HepG2 (cell line): ENCODE data around the gene TCFL5. TPM values are rescaled to one million over a fixed set of nuclear protein-coding genes. Genes with fewer than 3 reads are reported as not detected.

Source experiments
- MAZ ChIP-seq, 2 experiments: sonication (generic) in 1 of 2; formaldehyde crosslinking in 1 of 2; IDR thresholded peaks; 2 replicates each; pipeline versions ENCODE4 v1.5.0 to v1.6.1; 2012 to 2020; ENCODE audit warnings: low read depth in 2 of 2, mild to moderate bottlenecking in 2 of 2, borderline replicate concordance in 1 of 2, improper control_type of control experiment in 1 of 2, low read length in 1 of 2, missing genetic modification reagents in 1 of 2, moderate library complexity in 1 of 2
- NCOA1 ChIP-seq: sonication (generic); formaldehyde crosslinking; IDR thresholded peaks from 2 replicates; pipeline ENCODE4 v1.9.0; 2021; ENCODE audit warnings: missing genetic modification reagents
- TAF15 ChIP-seq: fragments of 200-400 bp; formaldehyde crosslinking; IDR thresholded peaks from one replicate; pipeline ENCODE4 v1.6.1; 2018; ENCODE audit warnings: mild to moderate bottlenecking, low read depth, low read length; ENCODE audit not compliant: poor library complexity, severe bottlenecking
- TERF1 ChIP-seq: sonication (generic); formaldehyde crosslinking; IDR thresholded peaks from 2 replicates; pipeline ENCODE4 v1.8.0; 2022; ENCODE audit warnings: mild to moderate bottlenecking, missing genetic modification reagents, moderate library complexity
- ZFP91 ChIP-seq: sonication (generic); formaldehyde crosslinking; IDR thresholded peaks from 2 replicates; pipeline ENCODE4 v1.9.0; 2022; ENCODE audit warnings: missing genetic modification reagents, mild to moderate bottlenecking, borderline replicate concordance
- ZNF30 ChIP-seq: sonication (generic); formaldehyde crosslinking; IDR thresholded peaks from 2 replicates; pipeline ENCODE4 v1.5.0; 2020; ENCODE audit warnings: mild to moderate bottlenecking, missing genetic modification reagents
- ZNF556 ChIP-seq: sonication (generic); formaldehyde crosslinking; IDR thresholded peaks from 2 replicates; pipeline ENCODE4 v1.4.0; 2020; ENCODE audit warnings: mild to moderate bottlenecking, missing genetic modification reagents, borderline replicate concordance
- ZNF570 ChIP-seq: sonication (generic); formaldehyde crosslinking; IDR thresholded peaks from 2 replicates; pipeline ENCODE4 v1.4.0; 2020; ENCODE audit warnings: mild to moderate bottlenecking, missing genetic modification reagents, borderline replicate concordance
- ZNF891 ChIP-seq: sonication (generic); formaldehyde crosslinking; IDR thresholded peaks from 2 replicates; pipeline ENCODE4 v1.5.0; 2020; ENCODE audit warnings: mild to moderate bottlenecking, missing genetic modification reagents
- polyA plus RNA-seq, 8 experiments: library from polyadenylated mRNA; depleted of rRNA in 3 of 8; stranded (reverse) in 7 of 8; unstranded in 1 of 8; fragments of >200 nt; fragmentation: Illumina TruSeq in 4 of 8; extraction: Trizol in 4 of 8; gene quantifications; 2 replicates each; pipeline versions ENCODE4 v1.2.1 to v1.2.3, GENCODE V29; 2011 to 2016; ENCODE audit warnings: low read depth in 4 of 8, missing spikeins in 1 of 8, mixed read lengths in 1 of 8; ENCODE audit not compliant: insufficient read depth in 1 of 8
- total RNA-seq, 5 experiments: library from RNA; depleted of rRNA; stranded (reverse); fragments of >200 nt; fragmentation: Illumina TruSeq; extraction: Trizol; gene quantifications; 2 replicates each; pipeline ENCODE4 v1.2.3, GENCODE V29; 2016; ENCODE audit warnings: low read depth in 1 of 5
- TF ChIP-seq, protein P1 (sequence below): sonication (generic); formaldehyde crosslinking; IDR thresholded peaks from 2 replicates; pipeline ENCODE4 v1.4.0; 2020; ENCODE audit warnings: missing genetic modification reagents
- TF ChIP-seq, protein P2 (sequence below): fragments of 450-650 bp; IDR thresholded peaks from 2 replicates; pipeline ENCODE4 v1.6.1; 2017; ENCODE audit warnings: mild to moderate bottlenecking
- TF ChIP-seq, protein P3 (sequence below), 2 experiments: sonication (generic) in 1 of 2; formaldehyde crosslinking in 1 of 2; IDR thresholded peaks; 2 replicates each; pipeline versions ENCODE4 v1.4.0 to v1.6.1; 2016 to 2020; ENCODE audit warnings: borderline replicate concordance in 1 of 2, low read depth in 1 of 2, mild to moderate bottlenecking in 1 of 2, missing genetic modification reagents in 1 of 2

TCFL5 gene
- total and polyA plus RNA-seq, 2 of the 13 experiments (the other 11 are each of a cell fraction or from before 2014, with no cell fraction given) = 14.8 to 20.0 TPM

- TF ChIP-seq TERF1 (CRISPR knock-in tag) (no peak), ZNF891 (CRISPR knock-in tag) (no peak), ZNF570 (CRISPR knock-in tag) (peak; percentile 22; the same call in 1 of the 2 replicates), ZNF556 (CRISPR knock-in tag) (peak; percentile 73; the same call in 1 of the 2 replicates), NCOA1 (peak; percentile 86), ZFP91 (peak; percentile 90), TAF15 (peak; percentile 40), MAZ (IDR thresholded peaks at IDR 0.05; ENCODE audit: borderline replicate concordance, low read depth, low read length) (peak; percentile 78; the same call in 1 of the 2 replicates), MAZ (CRISPR knock-in tag; IDR thresholded peaks at IDR 0.05; ENCODE audit: low read depth) (peak; percentile 96), ZNF30 (CRISPR knock-in tag) (no peak)
- TF ChIP-seq, protein P1, sequence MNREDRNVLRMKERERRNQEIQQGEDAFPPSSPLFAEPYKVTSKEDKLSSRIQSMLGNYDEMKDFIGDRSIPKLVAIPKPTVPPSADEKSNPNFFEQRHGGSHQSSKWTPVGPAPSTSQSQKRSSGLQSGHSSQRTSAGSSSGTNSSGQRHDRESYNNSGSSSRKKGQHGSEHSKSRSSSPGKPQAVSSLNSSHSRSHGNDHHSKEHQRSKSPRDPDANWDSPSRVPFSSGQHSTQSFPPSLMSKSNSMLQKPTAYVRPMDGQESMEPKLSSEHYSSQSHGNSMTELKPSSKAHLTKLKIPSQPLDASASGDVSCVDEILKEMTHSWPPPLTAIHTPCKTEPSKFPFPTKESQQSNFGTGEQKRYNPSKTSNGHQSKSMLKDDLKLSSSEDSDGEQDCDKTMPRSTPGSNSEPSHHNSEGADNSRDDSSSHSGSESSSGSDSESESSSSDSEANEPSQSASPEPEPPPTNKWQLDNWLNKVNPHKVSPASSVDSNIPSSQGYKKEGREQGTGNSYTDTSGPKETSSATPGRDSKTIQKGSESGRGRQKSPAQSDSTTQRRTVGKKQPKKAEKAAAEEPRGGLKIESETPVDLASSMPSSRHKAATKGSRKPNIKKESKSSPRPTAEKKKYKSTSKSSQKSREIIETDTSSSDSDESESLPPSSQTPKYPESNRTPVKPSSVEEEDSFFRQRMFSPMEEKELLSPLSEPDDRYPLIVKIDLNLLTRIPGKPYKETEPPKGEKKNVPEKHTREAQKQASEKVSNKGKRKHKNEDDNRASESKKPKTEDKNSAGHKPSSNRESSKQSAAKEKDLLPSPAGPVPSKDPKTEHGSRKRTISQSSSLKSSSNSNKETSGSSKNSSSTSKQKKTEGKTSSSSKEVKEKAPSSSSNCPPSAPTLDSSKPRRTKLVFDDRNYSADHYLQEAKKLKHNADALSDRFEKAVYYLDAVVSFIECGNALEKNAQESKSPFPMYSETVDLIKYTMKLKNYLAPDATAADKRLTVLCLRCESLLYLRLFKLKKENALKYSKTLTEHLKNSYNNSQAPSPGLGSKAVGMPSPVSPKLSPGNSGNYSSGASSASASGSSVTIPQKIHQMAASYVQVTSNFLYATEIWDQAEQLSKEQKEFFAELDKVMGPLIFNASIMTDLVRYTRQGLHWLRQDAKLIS (CRISPR knock-in tag) = peak; percentile 74
- TF ChIP-seq, protein P2, sequence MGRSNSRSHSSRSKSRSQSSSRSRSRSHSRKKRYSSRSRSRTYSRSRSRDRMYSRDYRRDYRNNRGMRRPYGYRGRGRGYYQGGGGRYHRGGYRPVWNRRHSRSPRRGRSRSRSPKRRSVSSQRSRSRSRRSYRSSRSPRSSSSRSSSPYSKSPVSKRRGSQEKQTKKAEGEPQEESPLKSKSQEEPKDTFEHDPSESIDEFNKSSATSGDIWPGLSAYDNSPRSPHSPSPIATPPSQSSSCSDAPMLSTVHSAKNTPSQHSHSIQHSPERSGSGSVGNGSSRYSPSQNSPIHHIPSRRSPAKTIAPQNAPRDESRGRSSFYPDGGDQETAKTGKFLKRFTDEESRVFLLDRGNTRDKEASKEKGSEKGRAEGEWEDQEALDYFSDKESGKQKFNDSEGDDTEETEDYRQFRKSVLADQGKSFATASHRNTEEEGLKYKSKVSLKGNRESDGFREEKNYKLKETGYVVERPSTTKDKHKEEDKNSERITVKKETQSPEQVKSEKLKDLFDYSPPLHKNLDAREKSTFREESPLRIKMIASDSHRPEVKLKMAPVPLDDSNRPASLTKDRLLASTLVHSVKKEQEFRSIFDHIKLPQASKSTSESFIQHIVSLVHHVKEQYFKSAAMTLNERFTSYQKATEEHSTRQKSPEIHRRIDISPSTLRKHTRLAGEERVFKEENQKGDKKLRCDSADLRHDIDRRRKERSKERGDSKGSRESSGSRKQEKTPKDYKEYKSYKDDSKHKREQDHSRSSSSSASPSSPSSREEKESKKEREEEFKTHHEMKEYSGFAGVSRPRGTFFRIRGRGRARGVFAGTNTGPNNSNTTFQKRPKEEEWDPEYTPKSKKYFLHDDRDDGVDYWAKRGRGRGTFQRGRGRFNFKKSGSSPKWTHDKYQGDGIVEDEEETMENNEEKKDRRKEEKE = no peak
- TF ChIP-seq, protein P3, sequence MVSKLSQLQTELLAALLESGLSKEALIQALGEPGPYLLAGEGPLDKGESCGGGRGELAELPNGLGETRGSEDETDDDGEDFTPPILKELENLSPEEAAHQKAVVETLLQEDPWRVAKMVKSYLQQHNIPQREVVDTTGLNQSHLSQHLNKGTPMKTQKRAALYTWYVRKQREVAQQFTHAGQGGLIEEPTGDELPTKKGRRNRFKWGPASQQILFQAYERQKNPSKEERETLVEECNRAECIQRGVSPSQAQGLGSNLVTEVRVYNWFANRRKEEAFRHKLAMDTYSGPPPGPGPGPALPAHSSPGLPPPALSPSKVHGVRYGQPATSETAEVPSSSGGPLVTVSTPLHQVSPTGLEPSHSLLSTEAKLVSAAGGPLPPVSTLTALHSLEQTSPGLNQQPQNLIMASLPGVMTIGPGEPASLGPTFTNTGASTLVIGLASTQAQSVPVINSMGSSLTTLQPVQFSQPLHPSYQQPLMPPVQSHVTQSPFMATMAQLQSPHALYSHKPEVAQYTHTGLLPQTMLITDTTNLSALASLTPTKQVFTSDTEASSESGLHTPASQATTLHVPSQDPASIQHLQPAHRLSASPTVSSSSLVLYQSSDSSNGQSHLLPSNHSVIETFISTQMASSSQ (IDR thresholded peaks at IDR 0.05; ENCODE audit: low read depth) = peak; percentile 4; the same call in 1 of the 2 replicates
- TF ChIP-seq, protein P3 (CRISPR knock-in tag; IDR thresholded peaks at IDR 0.05; ENCODE audit: borderline replicate concordance) = no peak
Measured at GRCh38 chr20:62805711-62806382, 55.8 kb downstream of the TCFL5 start (continued).
